Hepatocyte (in vitro differentiated cells): ENCODE measurements around the gene ACOX3. TPM values are rescaled to one million over a fixed set of nuclear protein-coding genes. Genes with fewer than 3 reads are reported as not detected.

ENCODE experiments used
- DNase-seq: peaks from one replicate; pipeline ENCODE4 v3.0.0-alpha.2; 2016; ENCODE audit warnings: low spot score
- H2AFZ ChIP-seq: fragments of 200-600 bp; sonication (generic); 2 replicates; pipeline ENCODE4 v1.6.0; 2016; ENCODE audit warnings: antibody characterized with exemption, mild to moderate bottlenecking
- H3K27ac ChIP-seq: fragments of 200-600 bp; sonication (generic); 2 replicates; pipeline ENCODE4 v1.5.1; 2016; ENCODE audit warnings: mild to moderate bottlenecking
- H3K27me3 ChIP-seq: fragments of 200-600 bp; sonication (generic); 2 replicates; pipeline ENCODE4 v1.6.1; 2016
- H3K36me3 ChIP-seq: fragments of 200-600 bp; sonication (generic); replicated peaks from 2 replicates; pipeline ENCODE4 v1.5.1; 2016; ENCODE audit warnings: low read depth; ENCODE audit not compliant: insufficient read depth
- H3K4me1 ChIP-seq: fragments of 200-600 bp; sonication (generic); 2 replicates; pipeline ENCODE4 v1.5.1; 2016; ENCODE audit warnings: mild to moderate bottlenecking, moderate library complexity; ENCODE audit not compliant: insufficient read depth
- H3K4me2 ChIP-seq: fragments of 200-600 bp; sonication (generic); 2 replicates; pipeline ENCODE4 v1.6.0; 2016
- H3K4me3 ChIP-seq: fragments of 200-600 bp; sonication (generic); 2 replicates; pipeline ENCODE4 v1.5.1; 2016; ENCODE audit warnings: mild to moderate bottlenecking
- H3K79me2 ChIP-seq: fragments of 200-600 bp; sonication (generic); 2 replicates; pipeline ENCODE4 v1.6.0; 2017; ENCODE audit warnings: mild to moderate bottlenecking
- H3K9me2 ChIP-seq: fragments of 200-600 bp; sonication (generic); replicated peaks from 2 replicates; pipeline ENCODE4 v1.6.0; 2017; ENCODE audit warnings: mild to moderate bottlenecking; ENCODE audit not compliant: insufficient read depth
- H3K9me3 ChIP-seq: fragments of 200-600 bp; sonication (generic); 2 replicates; pipeline ENCODE4 v1.5.1; 2016; ENCODE audit warnings: low read depth, mild to moderate bottlenecking
- H4K20me1 ChIP-seq: fragments of 200-600 bp; sonication (generic); 2 replicates; pipeline ENCODE4 v1.6.0; 2016; ENCODE audit warnings: mild to moderate bottlenecking; ENCODE audit not compliant: insufficient read depth, poor library complexity, severe bottlenecking
- EZH2 ChIP-seq: fragments of 200-600 bp; sonication (generic); IDR thresholded peaks from 2 replicates; pipeline ENCODE4 v1.6.1; 2016; ENCODE audit warnings: antibody characterized with exemption, mild to moderate bottlenecking, borderline replicate concordance
- EZH2phosphoT487 ChIP-seq: fragments of 200-600 bp; sonication (generic); IDR thresholded peaks from one replicate; pipeline ENCODE4 v1.6.1; 2018; ENCODE audit warnings: antibody characterized with exemption, mild to moderate bottlenecking, low read depth, moderate library complexity; ENCODE audit not compliant: unreplicated experiment, severe bottlenecking
- WGBS: methylation state at CpG from one replicate; pipeline ENCODE4 v1.1.6; 2016; ENCODE audit warnings: low lambda C conversion rate; ENCODE audit errors: missing lambda C conversion rate; 5-methylcytosine and 5-hydroxymethylcytosine counted together
- polyA plus RNA-seq: library from polyadenylated mRNA; unstranded; fragments of >200 nt; fragmentation: Nextera tagmentation; extraction: Ambion mirVana; gene quantifications from 2 replicates; pipeline ENCODE4 v1.2.1, GENCODE V29; 2016
- total RNA-seq: library from RNA; depleted of rRNA; stranded (reverse); fragments of >200 nt; gene quantifications from 2 replicates; pipeline ENCODE4 v1.2.3, GENCODE V29; 2014
- TF ChIP-seq, protein P1 (sequence below): fragments of 200-600 bp; sonication (generic); IDR thresholded peaks from 2 replicates; pipeline ENCODE4 v1.5.1; 2016; ENCODE audit warnings: antibody characterized with exemption, mild to moderate bottlenecking; ENCODE audit not compliant: poor library complexity

Gene ACOX3
- total and polyA plus RNA-seq, 2 experiments from 2014 or later: 17.6 to 22.5 TPM

- H3K79me2 ChIP-seq: no peaks in the 10 kb centered on the region
- TF ChIP-seq, protein P1, sequence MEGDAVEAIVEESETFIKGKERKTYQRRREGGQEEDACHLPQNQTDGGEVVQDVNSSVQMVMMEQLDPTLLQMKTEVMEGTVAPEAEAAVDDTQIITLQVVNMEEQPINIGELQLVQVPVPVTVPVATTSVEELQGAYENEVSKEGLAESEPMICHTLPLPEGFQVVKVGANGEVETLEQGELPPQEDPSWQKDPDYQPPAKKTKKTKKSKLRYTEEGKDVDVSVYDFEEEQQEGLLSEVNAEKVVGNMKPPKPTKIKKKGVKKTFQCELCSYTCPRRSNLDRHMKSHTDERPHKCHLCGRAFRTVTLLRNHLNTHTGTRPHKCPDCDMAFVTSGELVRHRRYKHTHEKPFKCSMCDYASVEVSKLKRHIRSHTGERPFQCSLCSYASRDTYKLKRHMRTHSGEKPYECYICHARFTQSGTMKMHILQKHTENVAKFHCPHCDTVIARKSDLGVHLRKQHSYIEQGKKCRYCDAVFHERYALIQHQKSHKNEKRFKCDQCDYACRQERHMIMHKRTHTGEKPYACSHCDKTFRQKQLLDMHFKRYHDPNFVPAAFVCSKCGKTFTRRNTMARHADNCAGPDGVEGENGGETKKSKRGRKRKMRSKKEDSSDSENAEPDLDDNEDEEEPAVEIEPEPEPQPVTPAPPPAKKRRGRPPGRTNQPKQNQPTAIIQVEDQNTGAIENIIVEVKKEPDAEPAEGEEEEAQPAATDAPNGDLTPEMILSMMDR: no peak
- TF ChIP-seq EZH2 (no peak), EZH2phosphoT487 (no peak)
- no peak overlapping the region for H3K27ac ChIP-seq
- no peak overlapping the region for H2AFZ ChIP-seq
- WGBS: 95% methylated on average over 11 of the region's 11 CpGs
- H3K9me2 ChIP-seq: no peaks in the 10 kb centered on the region
- DNase-seq: no peak
- H3K9me3 ChIP-seq: no peaks in the 10 kb centered on the region
- H3K4me2 ChIP-seq: no peak overlapping the region
- no peaks in the 10 kb centered on the region for H3K4me1 ChIP-seq
- H4K20me1 ChIP-seq: no peaks in the 10 kb centered on the region
- no peaks in the 10 kb centered on the region for H3K27me3 ChIP-seq
- no peak overlapping the region for H3K4me3 ChIP-seq
- no peaks in the 10 kb centered on the region for H3K36me3 ChIP-seq
Measured at GRCh38 chr4:8402181-8402597, 38.3 kb downstream of the ACOX3 start.

DNA sequence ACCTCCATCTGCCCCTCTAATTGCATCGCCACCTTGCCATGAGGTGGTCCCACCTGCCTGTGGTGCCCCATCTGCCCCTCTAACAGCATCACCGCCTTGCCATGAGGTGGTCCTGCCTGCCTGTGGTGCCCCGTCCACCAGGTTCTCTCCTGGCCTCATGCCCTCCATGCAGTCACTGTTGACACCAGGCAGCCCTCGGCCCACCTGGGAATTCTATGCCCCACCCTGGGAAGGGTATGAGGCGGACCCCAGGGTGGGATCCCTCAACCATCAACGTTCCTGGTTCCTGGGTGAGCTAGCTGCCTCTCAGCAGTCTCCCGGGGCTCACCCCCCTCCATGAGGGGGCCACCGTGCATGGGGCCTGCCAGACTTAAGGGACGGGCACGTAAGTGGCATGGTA is 38.9 kb downstream of the ACOX3 start:
- no peaks in the 10 kb centered on the region for H3K9me2 ChIP-seq
- H3K4me1 ChIP-seq: no peaks in the 10 kb centered on the region

GRCh38 chr4:8400632-8401325 is 39.7 kb downstream of the ACOX3 start:
- no peak overlapping the region for H2AFZ ChIP-seq
- TF ChIP-seq EZH2 (no peak), EZH2phosphoT487 (no peak)
- TF ChIP-seq, protein P1: no peak
- H3K27ac ChIP-seq: no peak overlapping the region
- H3K36me3 ChIP-seq: no peaks in the 10 kb centered on the region
- H3K4me3 ChIP-seq: no peak overlapping the region
- no peaks in the 10 kb centered on the region for H3K79me2 ChIP-seq
- H3K9me2 ChIP-seq: no peaks in the 10 kb centered on the region
- no peaks in the 10 kb centered on the region for H3K4me1 ChIP-seq
- DNase-seq: no peak
- 93% methylated on average over 13 of the region's 13 CpGs for WGBS
- H3K9me3 ChIP-seq: no peaks in the 10 kb centered on the region
- H4K20me1 ChIP-seq: no peaks in the 10 kb centered on the region
- H3K4me2 ChIP-seq: no peak overlapping the region
- no peaks in the 10 kb centered on the region for H3K27me3 ChIP-seq

More for the DNA sequence above, 38.9 kb downstream of the ACOX3 start:
- H3K27me3 ChIP-seq: no peaks in the 10 kb centered on the region
- H3K79me2 ChIP-seq: no peaks in the 10 kb centered on the region
- 96% methylated on average over 10 of the region's 10 CpGs for WGBS
- no peaks in the 10 kb centered on the region for H3K36me3 ChIP-seq
- no peak overlapping the region for H3K27ac ChIP-seq
- no peak overlapping the region for H3K4me3 ChIP-seq
- DNase-seq: no peak
- H3K9me3 ChIP-seq: no peaks in the 10 kb centered on the region
- H4K20me1 ChIP-seq: no peaks in the 10 kb centered on the region
- H3K4me2 ChIP-seq: no peak overlapping the region
- no peak for TF ChIP-seq EZH2
- TF ChIP-seq, protein P1: no peak
- TF ChIP-seq EZH2phosphoT487: no peak
- no peak overlapping the region for H2AFZ ChIP-seq
